Neuronal stem cell (in vitro differentiated cells): ENCODE results near the gene UXS1.

Experiments
- DNase-seq: peaks from one replicate; pipeline ENCODE4 v3.0.0-alpha.2; 2013; ENCODE audit warnings: low spot score
- H2AFZ ChIP-seq: one replicate; pipeline ENCODE4 v1.6.1; 2013; ENCODE audit warnings: mild to moderate bottlenecking, low read length, inconsistent platforms
- H2AK5ac ChIP-seq: 2 replicates; pipeline ENCODE4 v1.6.1; 2013; ENCODE audit warnings: low read depth, mild to moderate bottlenecking, inconsistent platforms, low read length, moderate library complexity, mixed read lengths
- H2BK120ac ChIP-seq: 2 replicates; pipeline ENCODE4 v1.6.1; 2013; ENCODE audit warnings: low read depth, mild to moderate bottlenecking, inconsistent platforms, low read length, moderate library complexity, mixed read lengths
- H2BK12ac ChIP-seq: one replicate; pipeline ENCODE4 v1.6.1; 2013; ENCODE audit warnings: low read length, inconsistent platforms
- H2BK15ac ChIP-seq: 2 replicates; pipeline ENCODE4 v1.6.1; 2013; ENCODE audit warnings: mild to moderate bottlenecking, low read length, inconsistent platforms, mixed read lengths
- H2BK5ac ChIP-seq: one replicate; pipeline ENCODE4 v1.6.1; 2013; ENCODE audit warnings: inconsistent platforms, mild to moderate bottlenecking, low read length, moderate library complexity
- H3K14ac ChIP-seq: one replicate; pipeline ENCODE4 v1.6.1; 2013; ENCODE audit warnings: low read length, inconsistent platforms
- H3K18ac ChIP-seq: 2 replicates; pipeline ENCODE4 v1.6.1; 2013; ENCODE audit warnings: low read length, inconsistent platforms
- H3K23ac ChIP-seq: 2 replicates; pipeline ENCODE4 v1.6.1; 2013; ENCODE audit warnings: low read depth, mild to moderate bottlenecking, mixed read lengths, low read length, inconsistent platforms; ENCODE audit not compliant: poor library complexity
- H3K27ac ChIP-seq: replicated peaks from 3 replicates; pipeline ENCODE4 v1.5.1; 2013; ENCODE audit warnings: low read length, inconsistent platforms
- H3K27me3 ChIP-seq, 3 experiments: 2 replicates each; pipeline ENCODE4 v1.6.1; 2013; ENCODE audit warnings: low read length in 3 of 3, mild to moderate bottlenecking in 2 of 3, inconsistent platforms in 1 of 3, low read depth in 1 of 3, mixed read lengths in 1 of 3, moderate library complexity in 1 of 3; ENCODE audit not compliant: control insufficient read depth in 3 of 3, insufficient read depth in 3 of 3
- H3K36me3 ChIP-seq, 2 donors: replicated peaks in 1 of 2; 2 replicates each; pipeline ENCODE4 v1.6.1; 2013; ENCODE audit warnings: low read length in 2 of 2; ENCODE audit not compliant: control insufficient read depth in 2 of 2, insufficient read depth in 2 of 2
- H3K4ac ChIP-seq: 2 replicates; pipeline ENCODE4 v1.6.1; 2013; ENCODE audit warnings: inconsistent platforms, mild to moderate bottlenecking, low read length, moderate library complexity
- H3K4me1 ChIP-seq, 2 donors: 1 replicate in 1 of 2; 2 replicates in 1 of 2; pipeline ENCODE4 v1.6.1; 2013; ENCODE audit warnings: low read length in 2 of 2, low read depth in 1 of 2; ENCODE audit not compliant: control insufficient read depth in 2 of 2, insufficient read depth in 1 of 2
- H3K4me2 ChIP-seq: one replicate; pipeline ENCODE4 v1.6.1; 2013; ENCODE audit warnings: mild to moderate bottlenecking, low read length, inconsistent platforms; ENCODE audit not compliant: insufficient read depth, poor library complexity, severe bottlenecking
- H3K4me3 ChIP-seq, 2 donors: 2 replicates each; pipeline ENCODE4 v1.5.1; 2013; ENCODE audit warnings: low read length in 2 of 2, mild to moderate bottlenecking in 2 of 2, inconsistent platforms in 1 of 2, moderate library complexity in 1 of 2
- H3K79me1 ChIP-seq: one replicate; pipeline ENCODE4 v1.6.1; 2013; ENCODE audit warnings: low read depth, mild to moderate bottlenecking, inconsistent platforms, low read length, moderate library complexity
- H3K9ac ChIP-seq: one replicate; pipeline ENCODE4 v1.6.1; 2013; ENCODE audit warnings: mild to moderate bottlenecking, low read depth, low read length, inconsistent platforms; ENCODE audit not compliant: poor library complexity
- H3K9me3 ChIP-seq, 2 donors: replicated peaks in 1 of 2; 2 replicates each; pipeline versions ENCODE3 to v1.6.1; 2013; ENCODE audit warnings: low read length in 2 of 2, mild to moderate bottlenecking in 2 of 2, inconsistent platforms in 1 of 2, low read depth in 1 of 2, mixed read lengths in 1 of 2, moderate library complexity in 1 of 2; ENCODE audit not compliant: control insufficient read depth in 2 of 2, insufficient read depth in 1 of 2
- H4K8ac ChIP-seq: one replicate; pipeline ENCODE4 v1.6.1; 2013; ENCODE audit warnings: low read depth, mild to moderate bottlenecking, inconsistent platforms, low read length, moderate library complexity
- H4K91ac ChIP-seq: one replicate; pipeline ENCODE4 v1.6.1; 2013; ENCODE audit warnings: low read length, low read depth, mild to moderate bottlenecking, inconsistent platforms; ENCODE audit not compliant: poor library complexity
- WGBS, 2 donors: extraction: QIAGEN DNeasy Blood & Tissue Kit; methylation state at CpG; one replicate each; pipeline ENCODE4 v1.1.7; 2013; ENCODE audit warnings: missing lambda C conversion rate in 2 of 2, mixed read lengths in 1 of 2; ENCODE audit not compliant: insufficient read length in 2 of 2, insufficient replicate concordance in 1 of 2; ENCODE audit errors: extremely low coverage in 2 of 2; 5-methylcytosine and 5-hydroxymethylcytosine counted together

Gene UXS1

DNA sequence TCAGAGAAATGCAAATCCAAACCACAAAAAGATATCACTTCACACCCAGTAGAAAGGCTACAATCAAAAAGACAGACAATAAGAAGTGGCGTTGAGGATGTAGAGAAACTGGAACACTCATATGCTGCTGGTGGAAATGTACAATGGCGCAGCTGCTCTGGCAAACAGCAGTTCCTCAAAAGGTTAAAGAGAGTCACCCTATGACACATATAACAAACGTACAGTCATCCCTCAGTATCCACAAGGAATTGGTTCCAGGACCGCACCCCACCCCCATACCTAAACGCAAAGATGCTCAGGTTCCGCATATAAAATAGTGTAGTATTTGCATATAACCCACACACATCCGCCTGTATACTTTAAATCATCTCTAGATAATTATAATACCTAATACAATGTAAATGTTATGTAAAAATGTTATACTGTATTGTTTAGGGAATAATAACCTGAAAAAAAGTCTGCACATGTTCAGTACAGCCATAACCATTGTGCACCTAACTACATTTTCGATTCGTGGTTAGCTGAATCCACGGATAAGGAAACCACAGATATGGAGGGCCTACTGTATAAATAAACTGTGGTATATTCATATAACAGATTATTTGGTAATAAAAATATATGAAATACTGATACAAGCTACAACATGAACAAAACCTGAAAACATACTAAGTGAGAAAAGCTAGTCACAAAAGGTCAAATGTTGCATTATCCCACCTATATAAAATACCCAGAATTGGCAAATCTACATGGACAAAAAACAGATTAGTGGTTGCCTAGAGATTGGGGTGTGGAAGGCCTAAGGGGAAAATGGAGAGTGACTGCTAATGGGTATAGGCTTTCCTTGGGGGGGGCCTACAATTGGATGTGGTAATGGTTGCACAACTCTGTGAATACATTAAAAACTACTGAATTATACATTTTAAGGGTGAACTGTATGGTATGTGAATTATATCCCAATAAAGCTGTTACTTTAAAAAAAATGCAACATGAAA, 37.5 kb downstream of the UXS1 start:
- no peak overlapping the region for H3K4ac ChIP-seq
- no peak overlapping the region for H4K91ac ChIP-seq
- H2BK5ac ChIP-seq = no peak overlapping the region
- H3K4me3 ChIP-seq = no peak overlapping the region
- H3K4me2 ChIP-seq = no peak overlapping the region
- no CpG with 5 or more reads among the region's 10 CpGs for WGBS, 2 donors
- H2BK120ac ChIP-seq = no peak overlapping the region
- H3K79me1 ChIP-seq = no peaks in the 10 kb centered on the region
- no peak overlapping the region for H2AK5ac ChIP-seq
- H3K23ac ChIP-seq = no peak overlapping the region
- no peaks in the 10 kb centered on the region for H3K4me1 ChIP-seq
- H3K9ac ChIP-seq = no peak overlapping the region
- no peak overlapping the region for H3K14ac ChIP-seq
- H2AFZ ChIP-seq = no peak overlapping the region
- H3K9me3 ChIP-seq = peaks cover 9 to 36% of the 10 kb centered on the region in 2 donors
- H2BK15ac ChIP-seq = no peak overlapping the region
- no peak overlapping the region for H4K8ac ChIP-seq
- peaks cover 12 to 95% of the 10 kb centered on the region in 2 donors for H3K36me3 ChIP-seq
- no peak overlapping the region for H3K27ac ChIP-seq
- H3K27me3 ChIP-seq = no peaks in the 10 kb centered on the region
- H2BK12ac ChIP-seq = no peak overlapping the region
- no peak for DNase-seq
- no peak overlapping the region for H3K18ac ChIP-seq

- Histone ChIP-seq H3K23ac (no peak overlapping the region), H3K4me3 (no peak overlapping the region), H3K27ac (no peak overlapping the region), H3K36me3 (peaks cover 8 to 95% of the 10 kb centered on the region in 2 donors), H3K79me1 (no peaks in the 10 kb centered on the region), H2BK5ac (no peak overlapping the region), H3K4me1 (peaks cover 0 to 3% of the 10 kb centered on the region in 2 donors), H3K9me3 (peaks cover 9 to 41% of the 10 kb centered on the region in 2 donors), H4K91ac (no peak overlapping the region), H3K18ac (no peak overlapping the region), H2AFZ (no peak overlapping the region), H2BK15ac (no peak overlapping the region), H3K4ac (no peak overlapping the region), H2BK120ac (no peak overlapping the region), H2AK5ac (no peak overlapping the region), H3K27me3 (no peaks in the 10 kb centered on the region), H3K4me2 (no peak overlapping the region), H3K9ac (no peak overlapping the region), H4K8ac (no peak overlapping the region), H2BK12ac (no peak overlapping the region), H3K14ac (no peak overlapping the region)
- no peak for DNase-seq
- WGBS, 2 donors = no CpG with 5 or more reads among the region's 1 CpG
Observed at GRCh38 chr2:106153781-106154180, 40.3 kb downstream of the UXS1 start.

- H3K4ac ChIP-seq = no peak overlapping the region
- no peak overlapping the region for H3K9ac ChIP-seq
- peaks cover 17 to 72% of the 10 kb centered on the region in 2 donors for H3K36me3 ChIP-seq
- H2BK120ac ChIP-seq = no peak overlapping the region
- no peak overlapping the region for H3K23ac ChIP-seq
- H2BK5ac ChIP-seq = no peak overlapping the region
- WGBS, 2 donors = no CpG with 5 or more reads among the region's 3 CpGs
- H3K4me1 ChIP-seq = peaks cover 0 to 10% of the 10 kb centered on the region in 2 donors
- H2AK5ac ChIP-seq = no peak overlapping the region
- H2BK15ac ChIP-seq = no peak overlapping the region
- H3K4me3 ChIP-seq = no peak overlapping the region
- H3K27ac ChIP-seq = no peak overlapping the region
- peaks cover 5 to 14% of the 10 kb centered on the region in 2 donors for H3K9me3 ChIP-seq
- H3K27me3 ChIP-seq = no peaks in the 10 kb centered on the region
- H2AFZ ChIP-seq = no peak overlapping the region
- no peak overlapping the region for H3K4me2 ChIP-seq
- H3K18ac ChIP-seq = no peak overlapping the region
- DNase-seq = no peak
- no peak overlapping the region for H4K8ac ChIP-seq
- H3K79me1 ChIP-seq = no peaks in the 10 kb centered on the region
- no peak overlapping the region for H4K91ac ChIP-seq
- no peak overlapping the region for H2BK12ac ChIP-seq
- no peak overlapping the region for H3K14ac ChIP-seq
Observed at GRCh38 chr2:106147665-106148064, 46.4 kb downstream of the UXS1 start.

DNA sequence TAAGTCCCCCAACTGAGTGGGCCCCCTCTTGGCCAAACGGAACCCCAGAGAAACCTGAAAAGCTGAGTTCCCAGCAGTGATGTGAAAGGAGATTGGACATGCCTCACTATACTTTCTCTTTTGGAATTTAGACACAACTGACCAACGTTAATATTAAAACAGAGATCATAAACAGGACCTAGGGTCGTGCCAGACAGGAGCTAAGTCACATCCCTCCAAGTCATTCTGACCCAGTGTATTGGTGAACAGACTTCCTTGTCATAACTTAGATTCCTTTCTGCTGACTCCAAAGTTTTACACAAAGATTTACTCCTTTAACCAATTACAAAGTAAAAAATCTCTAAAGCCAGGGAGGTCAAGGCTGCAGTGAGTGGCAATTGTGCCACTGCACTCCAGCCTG, 46.9 kb downstream of the UXS1 start:
- H3K4me1 ChIP-seq = peaks cover 0 to 10% of the 10 kb centered on the region in 2 donors

More for the DNA sequence above, 46.9 kb downstream of the UXS1 start:
- no peak overlapping the region for H3K4me3 ChIP-seq
- no peak overlapping the region for H2AK5ac ChIP-seq
- H4K8ac ChIP-seq = no peak overlapping the region
- no peak overlapping the region for H3K4ac ChIP-seq
- H3K27ac ChIP-seq = no peak overlapping the region
- no peaks in the 10 kb centered on the region for H3K27me3 ChIP-seq
- H3K9ac ChIP-seq = no peak overlapping the region
- H3K79me1 ChIP-seq = no peaks in the 10 kb centered on the region
- H3K23ac ChIP-seq = no peak overlapping the region
- H2BK15ac ChIP-seq = no peak overlapping the region
- H3K4me2 ChIP-seq = no peak overlapping the region
- no peak for DNase-seq
- no peak overlapping the region for H2AFZ ChIP-seq
- H3K18ac ChIP-seq = no peak overlapping the region
- no peak overlapping the region for H2BK120ac ChIP-seq
- no peak overlapping the region for H4K91ac ChIP-seq
- no CpG with 5 or more reads among the region's 3 CpGs for whole genome bisulfite sequencing, 2 donors
- H2BK12ac ChIP-seq = no peak overlapping the region
- H3K36me3 ChIP-seq = peaks cover 20 to 75% of the 10 kb centered on the region in 2 donors
- no peak overlapping the region for H2BK5ac ChIP-seq
- H3K14ac ChIP-seq = no peak overlapping the region
- peaks cover 7 to 14% of the 10 kb centered on the region in 2 donors for H3K9me3 ChIP-seq
